Frontal cortex (tissue), 4 donors: ENCODE measurements around the gene DIPK2A. TPM values are rescaled to one million over a fixed set of nuclear protein-coding genes. Genes with fewer than 3 reads are reported as not detected.
A peak's percentile ranks its signal among the peaks of the same experiment; 100 is the strongest.

Experiments
- DNase-seq, 2 donors: peaks; one replicate each; pipeline ENCODE4 v3.0.0; 2012; ENCODE audit warnings: low spot score in 2 of 2
- FAIRE-seq: peaks from 2 replicates; lab custom pipeline; 2012; peaks lifted over from hg19 to GRCh38; lab: Jason Lieb, UNC
- total RNA-seq: library from RNA; depleted of rRNA; stranded (reverse); fragments of >200 nt; gene quantifications from one replicate; pipeline ENCODE4 v1.2.3, GENCODE V29; 2014
- donor health status: control.
- donor health status: control.
- donor health status: control.

DIPK2A gene, protein sequence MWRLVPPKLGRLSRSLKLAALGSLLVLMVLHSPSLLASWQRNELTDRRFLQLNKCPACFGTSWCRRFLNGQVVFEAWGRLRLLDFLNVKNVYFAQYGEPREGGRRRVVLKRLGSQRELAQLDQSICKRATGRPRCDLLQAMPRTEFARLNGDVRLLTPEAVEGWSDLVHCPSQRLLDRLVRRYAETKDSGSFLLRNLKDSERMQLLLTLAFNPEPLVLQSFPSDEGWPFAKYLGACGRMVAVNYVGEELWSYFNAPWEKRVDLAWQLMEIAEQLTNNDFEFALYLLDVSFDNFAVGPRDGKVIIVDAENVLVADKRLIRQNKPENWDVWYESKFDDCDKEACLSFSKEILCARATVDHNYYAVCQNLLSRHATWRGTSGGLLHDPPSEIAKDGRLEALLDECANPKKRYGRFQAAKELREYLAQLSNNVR
- total RNA-seq, result 63.6 TPM

DNA sequence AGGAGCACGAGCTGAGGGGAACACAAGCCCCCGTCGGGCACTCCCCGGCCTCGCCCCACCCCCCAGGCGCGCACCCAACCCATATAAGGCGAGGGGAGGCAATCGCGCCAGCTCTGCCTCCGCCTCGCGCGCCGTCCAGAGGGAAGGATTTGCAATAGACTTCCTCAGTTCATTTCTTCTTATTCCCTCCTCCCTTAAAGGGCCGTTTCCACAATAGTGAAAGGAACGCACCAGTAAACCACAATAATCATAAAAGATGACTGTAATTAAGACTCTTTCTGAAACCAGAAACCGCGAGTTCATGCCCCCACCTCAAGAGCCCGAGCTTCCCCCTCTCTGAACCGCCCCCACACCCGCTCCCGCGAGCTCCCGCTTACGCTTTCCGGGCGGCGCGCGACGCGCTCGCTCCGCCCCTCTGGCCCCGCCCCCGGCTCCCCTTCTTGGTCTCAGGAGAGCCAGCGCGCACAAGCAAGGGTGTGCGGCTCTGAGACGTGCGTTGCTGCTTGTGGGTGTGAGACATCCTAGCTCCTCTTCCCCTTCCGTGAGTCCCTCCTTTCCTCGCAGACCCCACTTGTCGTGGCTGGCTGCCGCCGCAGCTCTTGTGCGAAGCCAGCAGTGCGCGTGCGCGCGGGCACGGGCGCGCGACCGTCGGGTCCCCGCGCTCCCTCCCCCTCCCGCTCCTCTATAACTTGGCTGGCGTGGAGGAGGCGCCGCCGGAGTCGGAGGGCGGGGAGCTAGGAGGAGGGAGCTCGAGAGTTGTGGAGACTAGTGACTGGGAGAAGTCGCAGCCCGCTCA, at the start of gene DIPK2A:
Gene DIPK2A, plus strand, starts transcription at position 465 of the 796 bp plus-strand sequence. CDS start 510 bp downstream, outside the sequence.
- FAIRE-seq, result no peak
- DNase-seq, result peak; percentile 87 to 91

DNA sequence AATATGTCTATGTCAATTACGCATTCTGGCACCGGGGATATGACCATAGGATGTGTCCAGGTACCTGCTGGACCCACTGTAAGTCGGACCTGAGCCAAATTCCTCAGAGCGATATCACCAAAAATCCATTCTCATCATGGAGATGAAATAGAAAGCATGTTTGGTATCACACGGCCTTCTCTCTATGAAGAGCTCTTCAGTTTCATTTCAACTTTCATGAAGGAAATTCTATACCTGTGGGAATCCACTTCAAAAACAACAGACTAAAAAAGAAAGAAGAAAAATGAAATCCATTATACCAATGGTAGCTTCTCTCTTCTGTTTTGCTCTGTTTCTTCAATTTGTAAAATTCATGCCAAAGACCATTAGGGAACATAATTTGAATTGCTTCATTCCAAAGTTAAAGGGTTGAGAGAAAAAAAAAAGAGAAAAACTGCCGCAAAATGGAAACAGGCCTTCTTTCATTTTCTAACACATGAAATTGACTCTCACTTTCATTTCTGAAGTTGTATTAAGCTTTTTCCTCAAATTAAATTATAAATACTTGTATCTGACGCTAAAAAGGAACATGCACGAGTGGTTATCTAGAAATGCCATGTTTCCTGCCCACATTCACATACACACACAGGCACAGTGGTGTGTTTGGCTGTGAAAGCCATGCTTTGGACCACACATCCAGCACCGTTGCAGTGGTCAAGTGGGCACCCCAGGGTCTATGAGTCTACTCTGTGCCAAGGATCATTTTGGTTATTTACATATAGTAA, 46.9 kb upstream of the DIPK2A start:
- FAIRE-seq, result no peak

DNA sequence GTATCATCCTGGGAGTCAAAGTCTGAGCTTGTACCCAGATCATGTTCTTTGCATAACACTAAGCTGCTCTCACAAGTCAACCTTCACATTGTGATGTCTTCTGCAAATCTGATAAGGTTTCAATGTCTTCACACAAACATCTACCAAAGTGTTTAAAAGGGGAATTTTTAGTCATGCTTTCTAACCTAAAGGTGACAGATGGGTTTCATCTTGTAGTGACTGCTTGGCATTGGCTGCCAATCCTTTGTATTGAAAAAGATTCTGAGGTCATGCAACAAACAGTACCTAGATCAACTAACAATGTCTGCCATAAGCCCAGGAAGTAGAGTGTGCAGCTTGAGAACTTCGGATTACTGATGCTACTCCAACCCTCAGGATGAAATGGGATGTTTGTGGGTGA, 43.6 kb upstream of the DIPK2A start:
- FAIRE-seq (no peak), DNase-seq (no peak)

More for the DNA sequence above, 46.9 kb upstream of the DIPK2A start:
- no peak for DNase-seq

DNA sequence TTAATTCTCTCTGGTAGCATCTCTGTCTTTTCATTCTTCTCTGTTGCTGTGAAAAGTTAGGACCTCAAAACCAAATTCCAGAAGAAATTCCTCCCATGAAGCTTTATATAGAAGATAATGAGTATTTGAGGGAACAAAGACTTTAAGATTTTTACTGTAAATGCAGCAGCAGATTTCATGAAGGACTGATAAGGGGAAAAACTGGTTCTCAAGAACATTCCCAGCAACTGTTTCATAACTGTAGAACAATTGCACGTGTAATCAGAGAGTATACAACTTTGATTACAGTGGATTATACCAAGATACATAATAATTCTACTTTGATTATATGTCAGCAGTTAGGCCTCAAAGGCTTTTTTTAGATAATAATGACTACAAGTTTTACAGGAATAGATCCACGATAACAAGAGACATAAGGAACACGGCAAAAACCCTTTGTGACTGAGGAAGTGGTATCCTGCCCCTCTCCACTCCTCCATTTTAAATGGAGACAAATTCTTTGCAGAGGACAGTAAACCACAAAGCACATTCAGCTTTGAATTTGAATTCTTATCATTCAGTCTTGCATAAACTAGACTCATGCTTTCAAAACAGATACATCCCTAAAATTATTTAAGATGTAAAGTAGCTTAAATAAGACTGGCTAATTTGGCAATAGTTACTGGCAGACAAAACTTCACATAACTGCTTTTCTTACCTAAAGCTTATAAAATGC, 42.9 kb upstream of the DIPK2A start:
- DNase-seq, result no peak
- FAIRE-seq, result no peak

DNA sequence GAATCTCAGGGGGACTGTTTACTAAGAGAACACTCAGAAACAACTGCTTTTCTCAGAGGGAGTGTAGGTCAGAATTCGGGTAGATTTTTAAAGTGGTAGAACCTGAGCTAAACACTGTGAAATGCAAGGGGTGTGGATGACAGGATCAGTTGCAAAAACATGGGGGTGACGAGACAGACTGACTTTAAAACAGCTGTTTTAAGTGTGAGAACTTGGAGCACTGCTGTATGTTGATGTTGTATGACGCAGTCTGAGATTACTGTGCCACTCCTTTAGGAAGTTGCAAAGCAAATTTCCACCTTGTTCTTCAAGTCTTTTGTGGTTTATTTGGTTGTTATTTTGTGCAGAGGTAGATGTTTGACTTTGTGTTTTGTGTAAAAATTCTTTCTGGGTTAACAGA, 36.8 kb upstream of the DIPK2A start:
- no peak for FAIRE-seq
- DNase-seq, result no peak

DNA sequence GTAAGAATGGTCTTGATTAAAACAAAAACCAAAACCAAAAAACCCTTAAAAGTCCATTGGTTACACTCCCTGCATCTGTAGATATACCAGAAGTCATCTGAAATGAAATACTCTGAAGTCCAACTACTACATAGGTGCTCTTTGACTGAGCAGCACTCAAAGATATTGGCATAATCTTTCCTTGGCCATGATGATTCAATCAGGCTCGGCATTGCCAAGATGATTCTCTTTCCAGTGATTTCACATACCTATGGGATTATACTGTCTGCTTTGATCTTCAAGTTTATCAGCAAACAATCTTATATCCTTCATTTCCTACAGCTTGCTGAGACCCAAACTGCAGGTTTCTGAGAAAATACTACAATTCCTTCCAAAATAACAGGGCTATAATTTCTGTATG, 35.9 kb upstream of the DIPK2A start:
- DNase-seq (no peak), FAIRE-seq (no peak)

DNA sequence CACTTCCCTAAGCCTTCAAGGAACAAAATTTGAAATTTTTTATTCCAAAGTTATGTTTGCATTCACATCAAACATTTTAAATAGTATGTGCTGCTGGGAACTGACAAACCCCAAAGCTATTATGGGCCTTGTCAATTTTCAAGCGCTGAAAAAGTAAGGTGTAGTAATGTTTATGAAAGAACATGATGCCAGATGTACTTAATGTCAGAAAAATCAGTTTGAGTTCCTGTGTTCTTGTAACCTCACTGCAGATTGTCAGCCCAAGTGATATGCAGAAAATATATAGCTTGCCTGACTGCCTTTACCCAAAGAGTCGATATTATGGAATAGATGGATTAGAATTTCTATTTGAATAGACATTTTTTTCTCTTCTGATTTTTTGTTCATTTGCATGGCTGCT, 20.8 kb upstream of the DIPK2A start:
- no peak for DNase-seq
- FAIRE-seq, result no peak

DNA sequence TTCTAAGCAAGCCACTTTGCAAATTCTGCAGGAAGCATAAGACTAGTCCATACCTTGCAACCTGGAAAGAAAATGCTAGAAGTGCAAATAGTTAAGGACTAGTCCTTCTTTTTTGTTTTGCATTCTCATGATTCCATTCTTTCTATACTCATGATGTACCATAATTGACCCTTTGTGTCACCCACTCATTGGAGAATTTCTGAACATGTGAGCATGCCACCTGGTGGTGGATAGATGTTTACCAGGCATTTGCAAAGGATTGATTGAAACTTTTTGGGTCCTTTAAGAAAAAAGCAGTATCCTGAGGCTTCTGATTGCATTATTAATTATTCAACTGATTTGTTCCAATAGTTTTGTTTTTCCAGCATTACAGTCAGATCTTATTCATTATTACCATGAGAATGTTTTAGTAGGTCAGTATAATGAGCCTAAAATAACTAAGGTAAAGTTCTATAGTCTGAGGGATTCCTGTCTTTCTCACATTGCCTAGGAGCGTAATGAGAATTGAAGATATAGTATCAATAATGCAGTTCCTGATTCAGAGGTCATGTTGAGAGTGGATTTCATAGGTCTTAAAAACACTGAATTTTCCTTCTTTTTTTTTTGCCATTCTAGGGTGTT, 20.2 kb upstream of the DIPK2A start:
- FAIRE-seq (peak; percentile 17), DNase-seq (no peak)

DNA sequence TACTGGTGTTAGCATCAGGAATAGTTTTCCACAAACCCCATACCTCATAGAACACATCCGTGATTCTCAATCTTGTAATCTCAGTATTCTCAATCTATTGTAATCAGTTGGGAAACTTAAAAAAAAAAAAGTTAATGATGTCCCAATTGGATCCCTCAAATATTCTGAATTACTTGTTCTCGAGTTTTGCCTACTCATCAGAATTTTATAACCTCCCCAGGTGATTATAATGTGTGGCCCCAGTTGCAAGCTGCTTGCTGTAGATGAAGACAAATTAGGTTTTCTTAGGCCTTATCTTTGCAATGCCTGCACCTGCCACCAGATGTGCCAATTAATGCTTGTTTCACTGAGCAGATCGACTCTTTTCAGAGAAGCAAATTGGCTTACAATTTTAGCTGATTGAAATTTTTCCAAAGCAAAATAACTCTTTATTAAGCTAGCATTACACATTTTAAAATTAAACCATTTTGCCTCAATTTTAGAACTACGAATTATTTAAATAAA, 19.0 kb upstream of the DIPK2A start:
- no peak for FAIRE-seq
- no peak for DNase-seq

DNA sequence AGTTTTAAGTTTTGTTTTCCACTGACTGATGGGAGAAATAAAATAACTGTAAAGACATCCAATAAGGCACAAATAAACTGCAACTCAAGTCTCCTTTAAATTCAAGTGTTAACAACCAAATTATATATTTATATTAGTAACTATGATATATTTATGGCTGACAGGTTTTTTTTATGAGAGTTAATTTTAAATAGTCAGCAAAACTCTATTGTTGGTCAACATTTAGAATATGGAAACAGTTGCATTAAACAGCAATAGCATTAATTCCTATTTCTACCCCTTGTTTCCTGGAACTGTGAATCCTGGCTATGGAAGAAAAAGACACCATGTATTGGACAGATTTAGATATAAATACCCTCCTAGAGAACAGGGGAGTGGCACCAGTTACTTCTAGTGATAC, 16.5 kb upstream of the DIPK2A start:
- no peak for DNase-seq
- FAIRE-seq, result no peak

DNA sequence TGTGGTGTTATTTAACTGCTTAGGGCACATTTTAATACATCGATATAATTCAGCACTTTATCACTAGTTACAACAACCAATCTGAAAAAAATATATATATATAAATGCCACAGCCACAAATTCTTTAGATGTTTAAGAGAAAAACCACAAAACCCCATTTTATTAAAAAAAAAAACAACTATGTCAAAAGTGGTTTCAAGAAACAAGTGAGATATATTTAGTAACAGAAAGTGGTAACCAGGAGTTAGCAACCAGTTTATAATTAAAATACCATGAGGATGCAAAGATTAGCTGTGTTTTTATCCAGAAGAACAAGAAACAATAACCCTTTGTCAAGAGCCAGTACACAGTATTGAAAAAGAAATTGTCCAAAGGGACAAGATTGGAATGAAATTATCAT, 14.8 kb upstream of the DIPK2A start:
- no peak for FAIRE-seq
- no peak for DNase-seq

DNA sequence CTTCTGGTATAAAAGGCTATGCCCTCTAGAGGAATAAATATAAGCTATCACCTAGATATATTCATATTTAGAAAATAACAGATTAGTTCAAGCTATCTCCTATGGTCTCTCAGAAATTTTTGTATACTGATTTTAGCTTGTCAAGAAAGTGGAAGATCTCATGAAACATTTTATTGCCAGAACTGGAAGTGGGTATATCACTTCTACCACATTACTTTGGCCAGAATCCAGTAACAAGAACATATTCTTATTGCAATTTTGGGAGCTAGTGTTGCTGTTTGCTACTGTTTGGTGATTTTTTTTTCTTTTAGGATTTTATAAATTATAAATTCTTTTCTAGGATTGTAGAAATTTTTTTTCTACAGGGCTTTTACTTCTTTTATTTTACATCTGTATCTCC, 14.2 kb upstream of the DIPK2A start:
- no peak for DNase-seq
- FAIRE-seq, result no peak

DNA sequence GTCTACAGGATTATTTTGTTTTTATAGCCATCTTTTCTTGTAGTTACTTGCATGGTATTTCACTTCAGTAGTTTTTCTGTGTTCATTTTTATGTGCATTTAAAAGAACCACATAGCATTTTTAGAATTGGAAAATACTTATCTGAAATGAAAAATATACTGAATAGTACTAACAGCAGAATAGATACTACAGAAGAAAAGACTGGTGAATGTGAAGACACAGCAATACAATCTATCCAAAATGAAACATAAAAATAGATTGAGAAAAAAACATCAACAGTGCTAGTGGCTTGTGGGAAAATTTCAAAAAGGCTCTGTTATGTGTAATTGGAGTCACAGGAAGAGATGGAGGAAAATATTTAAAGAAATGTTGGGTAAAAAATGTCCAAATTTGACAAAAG, 12.7 kb upstream of the DIPK2A start:
- no peak for FAIRE-seq
- no peak for DNase-seq

DNA sequence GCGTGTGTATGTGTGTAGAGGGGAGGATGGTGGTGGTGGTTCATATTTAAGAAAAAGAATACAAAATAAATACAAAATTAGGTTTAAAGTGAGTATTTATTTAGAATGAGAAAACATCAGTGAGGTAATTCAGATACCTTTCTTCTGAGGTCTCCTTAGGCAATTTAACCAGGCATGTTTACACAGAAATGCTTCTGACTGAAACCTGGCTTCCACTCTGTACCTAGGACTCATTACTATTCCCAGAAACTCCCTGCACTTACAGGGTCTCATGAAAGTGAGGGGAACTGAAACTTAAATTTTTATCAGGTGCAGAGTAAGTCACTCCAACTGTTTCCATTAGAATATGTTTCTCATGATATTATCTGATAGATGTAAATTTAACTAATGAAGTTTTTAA, 10.3 kb upstream of the DIPK2A start:
- no peak for FAIRE-seq

DNA sequence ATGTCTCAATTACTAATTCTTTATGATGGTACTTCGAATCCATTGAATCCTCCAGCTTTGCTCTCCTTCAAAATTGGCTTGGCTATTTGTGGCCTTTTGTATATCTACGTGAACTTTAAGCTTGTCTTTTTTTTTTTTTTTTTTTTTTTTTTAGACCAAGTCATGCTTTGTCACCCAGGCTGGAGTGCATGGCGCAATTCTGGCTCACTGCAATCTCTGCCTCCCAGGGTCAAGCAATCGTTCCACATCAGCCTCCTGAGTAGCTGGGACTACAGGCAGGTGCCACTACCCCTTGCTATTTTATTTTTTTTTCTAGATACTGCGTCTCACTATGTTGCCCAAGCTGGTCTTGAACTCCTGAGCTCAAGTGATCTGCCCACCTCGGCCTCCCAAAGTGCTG, 7.7 kb upstream of the DIPK2A start:
- DNase-seq (no peak), FAIRE-seq (no peak)

More for the DNA sequence above, 10.3 kb upstream of the DIPK2A start:
- no peak for DNase-seq

DNA sequence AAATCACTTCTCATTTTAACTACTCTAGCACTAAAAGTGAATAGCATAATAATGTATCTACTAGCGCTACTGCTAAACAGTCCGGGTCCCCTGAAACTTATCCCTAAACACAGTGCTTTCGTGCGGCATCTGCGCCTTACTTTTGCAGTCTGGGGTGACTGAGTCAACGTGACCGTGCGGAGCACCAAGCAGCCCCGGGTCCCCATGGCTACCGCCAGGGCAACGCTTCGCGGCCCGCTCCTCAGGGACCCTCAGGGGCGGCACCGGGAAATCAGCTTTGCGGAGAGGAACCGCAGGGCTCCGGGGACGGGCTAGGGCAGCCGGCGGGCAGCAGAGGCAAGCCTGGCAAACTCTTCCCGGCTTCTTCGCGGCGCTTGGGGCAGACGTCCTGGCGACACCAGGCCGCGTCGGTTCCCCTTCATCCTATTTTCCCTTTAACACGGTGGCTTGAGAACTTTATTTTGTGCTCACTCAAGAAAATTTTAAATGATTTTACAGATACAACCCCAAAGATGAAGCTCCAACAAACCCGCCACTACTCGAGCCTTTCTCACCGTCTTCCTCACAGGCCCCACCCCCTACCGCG, 757 bp upstream of the DIPK2A start:
- no peak for FAIRE-seq
- peak in 1 of 2 donors; percentile 24 for DNase-seq

DNA sequence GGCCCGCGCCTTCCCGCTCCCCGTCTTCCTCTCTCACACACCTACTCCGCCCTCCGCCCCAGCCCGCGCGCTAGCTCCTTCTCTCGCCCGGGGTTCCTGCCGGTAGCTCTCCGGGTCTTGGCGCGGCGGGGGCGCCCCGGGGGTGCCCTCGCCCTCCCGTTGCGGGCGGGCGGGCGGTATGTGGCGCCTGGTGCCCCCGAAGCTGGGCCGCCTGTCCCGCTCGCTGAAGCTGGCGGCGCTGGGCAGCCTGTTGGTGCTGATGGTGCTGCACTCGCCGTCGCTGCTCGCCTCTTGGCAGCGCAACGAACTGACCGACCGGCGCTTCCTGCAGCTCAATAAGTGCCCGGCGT, 507 bp downstream of the DIPK2A start:
- DNase-seq (no peak), FAIRE-seq (no peak)

DNA sequence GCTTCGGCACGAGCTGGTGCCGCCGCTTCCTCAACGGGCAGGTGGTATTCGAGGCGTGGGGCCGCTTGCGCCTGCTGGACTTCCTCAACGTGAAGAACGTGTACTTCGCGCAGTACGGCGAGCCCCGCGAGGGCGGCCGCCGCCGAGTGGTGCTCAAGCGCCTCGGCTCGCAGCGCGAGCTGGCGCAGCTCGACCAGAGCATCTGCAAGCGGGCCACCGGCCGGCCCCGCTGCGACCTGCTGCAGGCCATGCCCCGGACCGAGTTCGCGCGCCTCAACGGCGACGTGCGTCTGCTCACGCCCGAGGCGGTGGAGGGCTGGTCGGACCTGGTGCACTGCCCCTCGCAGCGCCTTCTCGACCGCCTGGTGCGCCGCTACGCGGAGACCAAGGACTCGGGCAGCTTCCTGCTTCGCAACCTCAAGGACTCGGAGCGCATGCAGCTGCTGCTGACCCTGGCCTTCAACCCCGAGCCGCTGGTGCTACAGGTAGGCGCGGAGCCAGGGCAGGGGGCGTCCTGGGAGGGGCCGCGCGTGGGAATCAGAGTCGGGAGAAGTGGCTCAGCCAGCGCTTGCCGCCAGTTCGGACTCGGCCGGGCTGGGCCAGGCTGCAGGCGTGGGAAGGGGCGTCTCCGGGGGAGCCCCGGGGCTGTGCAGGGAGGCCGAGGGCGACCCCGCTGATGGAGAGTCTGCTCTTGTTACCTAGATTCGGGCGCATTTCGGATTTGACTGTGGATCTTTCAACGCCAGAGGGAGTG, 1.1 kb downstream of the DIPK2A start:
- peak; percentile 42 to 71 for DNase-seq
- FAIRE-seq, result no peak
